ENCODE results near the gene SIK3. TPM values are rescaled to one million over a fixed set of nuclear protein-coding genes. Genes with fewer than 3 reads are reported as not detected.

Gene SIK3
- total and polyA plus RNA-seq, 2 donors (not counting 3 experiments of a cell fraction or from before 2014, with no cell fraction given), result 10.3 to 21.3 TPM

GRCh38 chr11:117094776-117095175 lies 3.5 kb downstream of the SIK3 start:
- Histone ChIP-seq H3K79me2 (ENCODE audit: control insufficient read depth, insufficient read depth, low read length) (peaks cover 18% of the 10 kb centered on the region), H3K27ac (ENCODE audit: insufficient read depth, low read depth, low read length) (no peak overlapping the region), H3K9me1 (replicated peaks; ENCODE audit: control insufficient read depth, extremely low read depth, insufficient read depth, low read length) (no peaks in the 10 kb centered on the region), H3K27me3 (ENCODE audit: control insufficient read depth in 2 of 2, insufficient read depth in 2 of 2, low read length in 2 of 2) (no peaks in the 10 kb centered on the region), H3K9me3 (replicated peaks; ENCODE audit: control insufficient read depth, insufficient read depth, low read length) (no peaks in the 10 kb centered on the region), H3K4me2 (ENCODE audit: insufficient read depth, low read length) (no peak overlapping the region), H2AFZ (ENCODE audit: low read depth, low read length) (no peak overlapping the region), H4K20me1 (replicated peaks; ENCODE audit: control insufficient read depth, extremely low read depth, insufficient read depth, low read length) (no peaks in the 10 kb centered on the region), H3K4me3 (replicated peaks in 1 of 3; ENCODE audit: insufficient read depth in 1 of 3, low read depth in 1 of 3, low read length in 3 of 3) (no peak overlapping the region), H3K9ac (replicated peaks; ENCODE audit: extremely low read depth, insufficient read depth, low read length) (no peak overlapping the region), H3K4me1 (ENCODE audit: control insufficient read depth, extremely low read depth, insufficient read depth, low read length) (peaks cover 17% of the 10 kb centered on the region), H3K36me3 (ENCODE audit: control insufficient read depth in 2 of 2, extremely low read depth in 1 of 2, insufficient read depth in 2 of 2, low read length in 2 of 2) (no peaks in the 10 kb centered on the region)
- TF ChIP-seq POLR2AphosphoS5 (IDR thresholded peaks at IDR 0.05; ENCODE audit: insufficient read depth, low read depth, low read length) (no peak), JUN (IDR thresholded peaks at IDR 0.05; ENCODE audit: borderline replicate concordance, insufficient read depth, insufficient read length, low read depth) (no peak), MYC (IDR thresholded peaks at IDR 0.05; ENCODE audit: low read depth, low read length) (no peak), CTCF (IDR thresholded peaks at IDR 0.05; ENCODE audit: extremely low read depth in 1 of 2, insufficient read depth in 1 of 2, low read depth in 1 of 2, low read length in 2 of 2) (no peak), MAX (IDR thresholded peaks at IDR 0.05; ENCODE audit: insufficient read depth, insufficient read length) (no peak), EZH2 (IDR thresholded peaks at IDR 0.05; ENCODE audit: borderline replicate concordance, low read depth, low read length, severe bottlenecking) (no peak), POLR2A (IDR thresholded peaks at IDR 0.05; ENCODE audit: low read depth, low read length) (no peak), FOS (IDR thresholded peaks at IDR 0.05; ENCODE audit: borderline replicate concordance, insufficient read depth, low read length) (no peak), GATA2 (IDR thresholded peaks at IDR 0.05; ENCODE audit: insufficient read depth, insufficient read length, low read depth, low read length) (no peak)
- BruUV-seq (replicated peaks), result no TSS peak
- dilution Hi-C loops (cut with MboI; ENCODE audit: extremely low pct_ligation_motif_present, low sequenced_read_pairs), result no loop called here
- no peak for FAIRE-seq
- no peak for DNase-seq (ENCODE audit: low read depth, low spot score)
- ChIA-PET CTCF (interaction anchor here (1.2 to 1.6 kb wide), 3 partner anchors 18 to 258 kb away, joined by 3 to 5 read pairs (median 3); no protein-coding TSS in a partner anchor), POLR2A (no interaction called here)
- intact Hi-C loops (cut with micrococcal nuclease), result loop anchor here (5.0 kb wide), 2 partner anchors 57 to 82 kb away; no protein-coding TSS in a partner anchor

Measured in endothelial cell of umbilical vein (primary cell).